Parathyroid adenoma (tissue), 2 donors: ENCODE data around the gene SLC39A11.

Experiments
- H2AFZ ChIP-seq: fragments of 300-600 bp; sonication (generic); one replicate; pipeline ENCODE4 v1.7.0; 2017; ENCODE audit warnings: antibody characterized with exemption, mild to moderate bottlenecking
- H3K27ac ChIP-seq: fragments of 300-600 bp; sonication (generic); one replicate; pipeline ENCODE4 v1.7.0; 2017
- H3K27me3 ChIP-seq: fragments of 300-600 bp; sonication (generic); one replicate; pipeline ENCODE4 v1.7.0; 2017; ENCODE audit warnings: low read length; ENCODE audit not compliant: control insufficient read depth, insufficient read depth
- H3K36me3 ChIP-seq: fragments of 300-600 bp; sonication (generic); one replicate; pipeline ENCODE4 v1.7.0; 2017; ENCODE audit warnings: low read length; ENCODE audit not compliant: control insufficient read depth, insufficient read depth
- H3K4me1 ChIP-seq: fragments of 300-600 bp; sonication (generic); one replicate; pipeline ENCODE4 v1.7.0; 2017; ENCODE audit warnings: control low read depth
- H3K4me2 ChIP-seq: fragments of 300-600 bp; sonication (generic); one replicate; pipeline ENCODE4 v1.7.0; 2017; ENCODE audit warnings: low read length
- H3K4me3 ChIP-seq: fragments of 300-600 bp; sonication (generic); one replicate; pipeline ENCODE4 v1.7.0; 2017; ENCODE audit warnings: low read depth, low read length
- H3K79me2 ChIP-seq: fragments of 300-600 bp; sonication (generic); one replicate; pipeline ENCODE4 v1.7.0; 2017; ENCODE audit warnings: control low read depth
- H3K9ac ChIP-seq: fragments of 300-600 bp; sonication (generic); one replicate; pipeline ENCODE4 v1.7.0; 2017; ENCODE audit warnings: mild to moderate bottlenecking
- H3K9me3 ChIP-seq: fragments of 300-600 bp; sonication (generic); one replicate; pipeline ENCODE4 v1.7.0; 2017; ENCODE audit warnings: low read length; ENCODE audit not compliant: control insufficient read depth
- TF ChIP-seq, protein P1 (sequence below): fragments of 300-600 bp; sonication (generic); IDR thresholded peaks from one replicate; pipeline ENCODE4 v1.7.0; 2017; ENCODE audit warnings: antibody characterized with exemption, mild to moderate bottlenecking
- donor health status: primary hyperparathyroidism.

SLC39A11 gene

DNA sequence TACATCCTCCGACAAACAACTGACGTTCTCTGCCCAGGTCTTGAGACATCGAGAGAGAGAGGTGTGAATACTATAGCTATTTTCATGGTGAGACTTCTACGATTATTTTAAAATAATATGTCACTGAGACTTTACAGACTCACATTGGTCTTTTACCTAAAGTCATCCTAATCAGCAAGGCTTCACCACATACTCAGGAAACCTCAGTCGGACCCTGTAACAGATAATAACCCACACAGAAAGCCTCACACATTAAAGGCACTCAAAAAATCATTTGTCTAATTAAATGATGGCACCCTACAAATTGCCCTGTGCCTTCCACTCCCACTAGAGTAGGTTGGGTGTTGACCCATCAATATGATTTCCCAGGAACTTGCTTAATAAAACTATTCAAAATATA is 19.8 kb upstream of the SLC39A11 start:
- Histone ChIP-seq H3K9ac (no peak overlapping the region), H3K4me2 (no peak overlapping the region), H3K4me1 (no peaks in the 10 kb centered on the region), H3K27me3 (no peaks in the 10 kb centered on the region), H3K9me3 (no peaks in the 10 kb centered on the region), H3K36me3 (no peaks in the 10 kb centered on the region), H3K27ac (no peak overlapping the region), H2AFZ (no peak overlapping the region), H3K4me3 (no peak overlapping the region), H3K79me2 (no peaks in the 10 kb centered on the region)
- TF ChIP-seq, protein P1, sequence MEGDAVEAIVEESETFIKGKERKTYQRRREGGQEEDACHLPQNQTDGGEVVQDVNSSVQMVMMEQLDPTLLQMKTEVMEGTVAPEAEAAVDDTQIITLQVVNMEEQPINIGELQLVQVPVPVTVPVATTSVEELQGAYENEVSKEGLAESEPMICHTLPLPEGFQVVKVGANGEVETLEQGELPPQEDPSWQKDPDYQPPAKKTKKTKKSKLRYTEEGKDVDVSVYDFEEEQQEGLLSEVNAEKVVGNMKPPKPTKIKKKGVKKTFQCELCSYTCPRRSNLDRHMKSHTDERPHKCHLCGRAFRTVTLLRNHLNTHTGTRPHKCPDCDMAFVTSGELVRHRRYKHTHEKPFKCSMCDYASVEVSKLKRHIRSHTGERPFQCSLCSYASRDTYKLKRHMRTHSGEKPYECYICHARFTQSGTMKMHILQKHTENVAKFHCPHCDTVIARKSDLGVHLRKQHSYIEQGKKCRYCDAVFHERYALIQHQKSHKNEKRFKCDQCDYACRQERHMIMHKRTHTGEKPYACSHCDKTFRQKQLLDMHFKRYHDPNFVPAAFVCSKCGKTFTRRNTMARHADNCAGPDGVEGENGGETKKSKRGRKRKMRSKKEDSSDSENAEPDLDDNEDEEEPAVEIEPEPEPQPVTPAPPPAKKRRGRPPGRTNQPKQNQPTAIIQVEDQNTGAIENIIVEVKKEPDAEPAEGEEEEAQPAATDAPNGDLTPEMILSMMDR, result no peak

DNA sequence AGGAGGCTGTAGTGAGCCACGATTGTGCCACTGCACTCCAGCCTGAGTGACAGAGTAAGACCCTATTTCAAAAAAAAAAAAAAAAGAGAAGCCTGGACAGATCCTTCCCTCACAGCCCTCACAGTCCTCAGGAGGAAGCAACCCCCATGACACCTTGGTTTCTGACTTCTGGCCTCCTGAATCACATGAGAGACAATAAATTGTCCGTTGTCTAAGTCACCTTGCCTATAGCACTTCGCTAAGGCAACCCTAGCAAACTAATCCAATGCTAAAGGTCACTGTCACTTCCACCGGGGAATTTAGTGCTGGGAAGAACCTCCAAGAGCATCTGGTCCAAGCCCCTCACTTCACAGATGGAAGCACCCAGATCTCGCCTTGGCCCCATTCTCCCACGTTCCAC is 18.9 kb upstream of the SLC39A11 start:
- Histone ChIP-seq H3K4me2 (no peak overlapping the region), H2AFZ (no peak overlapping the region), H3K36me3 (no peaks in the 10 kb centered on the region), H3K79me2 (no peaks in the 10 kb centered on the region), H3K4me1 (no peaks in the 10 kb centered on the region), H3K9ac (no peak overlapping the region), H3K27ac (no peak overlapping the region), H3K27me3 (no peaks in the 10 kb centered on the region), H3K9me3 (no peaks in the 10 kb centered on the region), H3K4me3 (no peak overlapping the region)
- TF ChIP-seq, protein P1, result no peak

- Histone ChIP-seq H3K27ac (no peak overlapping the region), H3K79me2 (no peaks in the 10 kb centered on the region), H3K36me3 (no peaks in the 10 kb centered on the region), H2AFZ (no peak overlapping the region), H3K4me1 (no peaks in the 10 kb centered on the region), H3K9ac (no peak overlapping the region), H3K9me3 (no peaks in the 10 kb centered on the region), H3K4me2 (no peak overlapping the region), H3K4me3 (no peak overlapping the region), H3K27me3 (no peaks in the 10 kb centered on the region)
- TF ChIP-seq, protein P1, result no peak
Observed at GRCh38 chr17:73107191-73107590, 14.7 kb upstream of the SLC39A11 start.

GRCh38 chr17:73105431-73105830 is 12.9 kb upstream of the SLC39A11 start:
- no peak overlapping the region for H3K9ac ChIP-seq
- H3K9me3 ChIP-seq, result no peaks in the 10 kb centered on the region
- no peaks in the 10 kb centered on the region for H3K36me3 ChIP-seq
- no peak overlapping the region for H3K27ac ChIP-seq
- H3K27me3 ChIP-seq, result no peaks in the 10 kb centered on the region
- no peaks in the 10 kb centered on the region for H3K79me2 ChIP-seq
- H2AFZ ChIP-seq, result no peak overlapping the region
- H3K4me2 ChIP-seq, result no peak overlapping the region
- TF ChIP-seq, protein P1, result no peak
- no peaks in the 10 kb centered on the region for H3K4me1 ChIP-seq
- no peak overlapping the region for H3K4me3 ChIP-seq

- Histone ChIP-seq H3K4me2 (no peak overlapping the region), H3K27ac (no peak overlapping the region), H3K4me1 (no peaks in the 10 kb centered on the region), H3K79me2 (no peaks in the 10 kb centered on the region), H3K36me3 (no peaks in the 10 kb centered on the region), H2AFZ (no peak overlapping the region), H3K27me3 (no peaks in the 10 kb centered on the region), H3K9ac (no peak overlapping the region), H3K9me3 (no peaks in the 10 kb centered on the region), H3K4me3 (no peak overlapping the region)
- TF ChIP-seq, protein P1, result no peak
Observed at GRCh38 chr17:73104450-73104849, 12.0 kb upstream of the SLC39A11 start.
